Neural crest cell (in vitro differentiated cells): ENCODE data around the gene NOL11. TPM values are rescaled to one million over a fixed set of nuclear protein-coding genes. Genes with fewer than 3 reads are reported as not detected.

ENCODE experiments used
- DNase-seq: peaks from one replicate; pipeline ENCODE4 v3.0.0; 2021; ENCODE audit warnings: low read depth, mixed read lengths, low spot score
- H3K27ac Mint-ChIP-seq: one replicate; pipeline ENCODE4 v1.8.0; 2021; ENCODE audit warnings: mild to moderate bottlenecking, mixed read lengths; ENCODE audit not compliant: unreplicated experiment
- H3K27me3 Mint-ChIP-seq: 2 replicates; pipeline ENCODE4 v1.8.0; 2021; ENCODE audit warnings: low read depth, mild to moderate bottlenecking, mixed read lengths
- H3K36me3 Mint-ChIP-seq: 2 replicates; pipeline ENCODE4 v1.8.0; 2021; ENCODE audit warnings: low read depth, mild to moderate bottlenecking, mixed read lengths
- H3K4me1 Mint-ChIP-seq: 2 replicates; pipeline ENCODE4 v1.8.0; 2021; ENCODE audit warnings: mixed read lengths
- H3K4me3 Mint-ChIP-seq: one replicate; pipeline ENCODE4 v1.8.0; 2021; ENCODE audit warnings: mild to moderate bottlenecking, mixed read lengths
- H3K9me3 Mint-ChIP-seq: 2 replicates; pipeline ENCODE4 v1.8.0; 2021; ENCODE audit warnings: mixed read lengths
- total RNA-seq: library from RNA; stranded (reverse); gene quantifications from 2 replicates; pipeline ENCODE4 v1.2.1, GENCODE V29; 2021
- TF ChIP-seq, protein P1 (sequence below): fragments of 200-600 bp; sonication (generic); conservative IDR thresholded peaks from 2 replicates; pipeline ENCODE4 v1.5.0; 2021; ENCODE audit warnings: antibody characterized with exemption, mild to moderate bottlenecking

Gene NOL11
- total RNA-seq, 1 donor from 2014 or later: 88.7 TPM

DNA sequence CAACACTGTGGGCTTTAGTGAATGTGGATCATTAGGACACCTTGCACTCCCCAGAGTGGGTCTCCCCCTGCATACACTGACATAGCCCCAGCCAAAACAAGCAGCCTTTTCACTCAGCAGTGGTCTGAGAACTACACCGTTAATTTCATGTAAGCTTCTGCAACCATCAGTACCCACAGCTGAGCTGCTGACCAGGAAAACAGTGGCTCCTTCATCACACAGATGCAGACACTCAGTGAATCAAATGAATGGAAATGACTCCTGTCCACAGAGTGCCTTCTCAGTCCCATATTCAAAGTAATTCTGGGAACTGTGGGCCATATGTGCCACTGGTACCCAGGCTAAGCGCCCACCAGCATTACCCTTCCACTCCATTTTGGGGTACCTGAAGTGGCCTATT lies 39.3 kb upstream of the NOL11 start:
- Mint-ChIP-seq H3K9me3 (no peaks in the 10 kb centered on the region), H3K27ac (no peak overlapping the region), H3K27me3 (no peaks in the 10 kb centered on the region), H3K36me3 (no peaks in the 10 kb centered on the region), H3K4me1 (peaks cover 14% of the 10 kb centered on the region), H3K4me3 (no peak overlapping the region)
- no peak for DNase-seq
- TF ChIP-seq, protein P1, sequence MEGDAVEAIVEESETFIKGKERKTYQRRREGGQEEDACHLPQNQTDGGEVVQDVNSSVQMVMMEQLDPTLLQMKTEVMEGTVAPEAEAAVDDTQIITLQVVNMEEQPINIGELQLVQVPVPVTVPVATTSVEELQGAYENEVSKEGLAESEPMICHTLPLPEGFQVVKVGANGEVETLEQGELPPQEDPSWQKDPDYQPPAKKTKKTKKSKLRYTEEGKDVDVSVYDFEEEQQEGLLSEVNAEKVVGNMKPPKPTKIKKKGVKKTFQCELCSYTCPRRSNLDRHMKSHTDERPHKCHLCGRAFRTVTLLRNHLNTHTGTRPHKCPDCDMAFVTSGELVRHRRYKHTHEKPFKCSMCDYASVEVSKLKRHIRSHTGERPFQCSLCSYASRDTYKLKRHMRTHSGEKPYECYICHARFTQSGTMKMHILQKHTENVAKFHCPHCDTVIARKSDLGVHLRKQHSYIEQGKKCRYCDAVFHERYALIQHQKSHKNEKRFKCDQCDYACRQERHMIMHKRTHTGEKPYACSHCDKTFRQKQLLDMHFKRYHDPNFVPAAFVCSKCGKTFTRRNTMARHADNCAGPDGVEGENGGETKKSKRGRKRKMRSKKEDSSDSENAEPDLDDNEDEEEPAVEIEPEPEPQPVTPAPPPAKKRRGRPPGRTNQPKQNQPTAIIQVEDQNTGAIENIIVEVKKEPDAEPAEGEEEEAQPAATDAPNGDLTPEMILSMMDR: no peak

DNA sequence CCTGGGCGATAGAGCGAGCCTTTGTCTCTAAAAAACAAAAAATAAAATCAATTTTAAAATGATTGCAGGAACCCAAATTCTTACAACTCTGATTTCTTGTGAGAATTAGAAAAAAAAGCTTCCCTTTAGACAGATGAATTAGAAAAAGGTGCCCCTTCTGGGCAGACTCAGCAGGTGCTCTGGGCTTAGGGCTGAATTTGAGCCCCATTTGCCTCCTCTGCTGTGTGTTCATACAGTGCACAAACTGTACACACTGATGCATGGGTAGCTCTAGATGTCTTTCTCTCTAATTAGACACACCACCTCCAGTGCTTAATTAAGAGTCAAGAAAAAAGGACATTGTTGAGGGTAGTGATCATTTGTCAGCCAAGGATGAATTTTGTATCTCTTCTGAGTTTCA lies 38.5 kb upstream of the NOL11 start:
- Mint-ChIP-seq H3K36me3 (no peaks in the 10 kb centered on the region), H3K4me1 (peaks cover 13% of the 10 kb centered on the region), H3K27ac (no peak overlapping the region), H3K9me3 (no peaks in the 10 kb centered on the region), H3K27me3 (no peaks in the 10 kb centered on the region), H3K4me3 (no peak overlapping the region)
- no peak for DNase-seq
- TF ChIP-seq, protein P1: no peak

DNA sequence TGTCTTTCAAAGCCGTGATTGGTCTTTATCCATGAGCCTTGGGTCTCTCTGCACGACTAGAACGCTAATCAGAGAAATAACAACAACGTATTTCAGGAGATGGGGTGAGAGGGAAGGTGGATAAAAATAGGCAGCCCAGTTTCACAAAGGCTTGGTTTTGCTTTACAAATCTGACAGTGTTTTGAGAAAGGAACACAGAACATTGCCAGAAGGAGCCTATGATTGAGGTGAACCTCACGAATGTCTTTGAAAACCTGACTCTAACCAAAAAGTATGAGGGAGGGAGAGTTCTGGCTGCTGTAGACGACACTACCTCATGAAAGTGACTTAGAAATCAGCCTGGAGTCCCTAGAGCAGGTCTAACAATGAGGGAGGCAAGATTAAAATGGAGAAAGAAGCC lies 38.0 kb upstream of the NOL11 start:
- no peaks in the 10 kb centered on the region for H3K27me3 Mint-ChIP-seq
- DNase-seq: no peak
- H3K4me3 Mint-ChIP-seq: no peak overlapping the region
- no peaks in the 10 kb centered on the region for H3K9me3 Mint-ChIP-seq
- TF ChIP-seq, protein P1: no peak
- H3K4me1 Mint-ChIP-seq: peaks cover 13% of the 10 kb centered on the region
- H3K36me3 Mint-ChIP-seq: no peaks in the 10 kb centered on the region
- no peak overlapping the region for H3K27ac Mint-ChIP-seq

DNA sequence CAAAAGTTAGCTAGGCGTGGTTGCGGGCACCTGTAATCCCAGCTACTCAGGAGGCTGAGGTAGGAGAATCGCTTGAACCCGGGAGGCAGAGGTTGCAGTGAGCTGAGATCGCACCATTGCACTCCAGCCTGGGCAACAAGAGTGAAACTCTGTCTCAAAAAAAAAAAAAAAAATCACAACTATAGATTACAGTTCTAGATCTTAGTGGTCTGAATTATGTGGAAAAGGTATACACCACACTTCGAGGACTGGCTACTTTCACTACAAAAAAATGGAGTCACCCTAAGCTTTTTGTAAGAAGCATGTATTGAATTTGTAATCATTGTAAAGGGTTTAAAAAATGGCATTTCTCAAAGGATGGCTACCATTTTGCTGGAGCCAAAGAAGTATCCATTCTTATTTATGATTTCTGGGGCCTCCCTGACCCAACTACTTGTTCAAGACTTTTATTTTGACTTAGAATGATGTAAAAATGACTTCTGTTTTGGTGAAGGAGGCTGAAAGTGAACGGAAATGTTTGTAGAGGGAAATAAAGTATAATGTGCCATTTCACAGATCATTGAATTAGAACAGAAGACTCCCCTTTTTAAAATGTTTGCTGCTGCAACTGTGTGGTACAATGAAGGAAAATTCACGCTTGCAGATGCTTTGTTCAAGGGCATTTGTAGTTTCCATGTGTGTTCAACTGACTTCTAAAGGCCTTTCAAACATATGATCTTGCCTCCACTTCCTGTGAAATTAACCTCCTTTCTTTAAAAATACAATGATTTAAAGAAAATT lies 37.1 kb upstream of the NOL11 start:
- Mint-ChIP-seq H3K4me3 (no peak overlapping the region), H3K27me3 (no peaks in the 10 kb centered on the region), H3K4me1 (peaks cover 13% of the 10 kb centered on the region), H3K27ac (no peak overlapping the region), H3K36me3 (no peaks in the 10 kb centered on the region), H3K9me3 (no peaks in the 10 kb centered on the region)
- TF ChIP-seq, protein P1: no peak
- DNase-seq: no peak

DNA sequence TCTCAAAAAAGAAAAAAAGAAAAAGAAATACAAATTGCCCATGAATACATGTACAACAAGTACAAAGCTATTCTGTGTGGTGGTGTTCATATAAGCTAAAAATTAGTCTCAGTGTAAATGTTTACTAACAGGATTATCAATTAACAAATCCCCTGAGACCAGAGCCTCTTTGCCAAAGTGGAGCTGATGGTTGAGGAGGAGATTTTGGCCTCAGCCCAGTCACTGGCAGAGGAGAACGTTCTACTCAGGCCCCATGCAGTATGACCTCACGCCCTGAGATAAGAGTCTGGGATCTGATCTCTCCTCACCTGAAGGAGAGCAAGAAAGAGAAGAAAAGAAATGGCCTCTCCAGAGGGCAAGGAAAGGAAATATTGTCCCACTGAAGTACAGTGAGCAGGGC lies 35.5 kb upstream of the NOL11 start:
- Mint-ChIP-seq H3K36me3 (no peaks in the 10 kb centered on the region), H3K9me3 (no peaks in the 10 kb centered on the region), H3K4me1 (peaks cover 13% of the 10 kb centered on the region), H3K27me3 (no peaks in the 10 kb centered on the region), H3K27ac (no peak overlapping the region), H3K4me3 (no peak overlapping the region)
- no peak for DNase-seq
- TF ChIP-seq, protein P1: no peak
